Medulla oblongata (tissue), 1 donor: ENCODE data around the gene SKOR2.
"Not testable (repeated sequence)": the region's sequence is repeated elsewhere in the genome, so short reads cannot be mapped to it uniquely, and the experiment has no call there.

Source experiments
- DNase-seq: peaks from one replicate; pipeline ENCODE4 v3.0.0-alpha.2; 2015; ENCODE audit errors: extremely low spot score

SKOR2 gene

GRCh38 chr18:47191961-47192360, 59.5 kb downstream of the SKOR2 start:
- no peak for DNase-seq

- DNase-seq: no peak
Observed at GRCh38 chr18:47187721-47188120, 63.7 kb downstream of the SKOR2 start.

DNA sequence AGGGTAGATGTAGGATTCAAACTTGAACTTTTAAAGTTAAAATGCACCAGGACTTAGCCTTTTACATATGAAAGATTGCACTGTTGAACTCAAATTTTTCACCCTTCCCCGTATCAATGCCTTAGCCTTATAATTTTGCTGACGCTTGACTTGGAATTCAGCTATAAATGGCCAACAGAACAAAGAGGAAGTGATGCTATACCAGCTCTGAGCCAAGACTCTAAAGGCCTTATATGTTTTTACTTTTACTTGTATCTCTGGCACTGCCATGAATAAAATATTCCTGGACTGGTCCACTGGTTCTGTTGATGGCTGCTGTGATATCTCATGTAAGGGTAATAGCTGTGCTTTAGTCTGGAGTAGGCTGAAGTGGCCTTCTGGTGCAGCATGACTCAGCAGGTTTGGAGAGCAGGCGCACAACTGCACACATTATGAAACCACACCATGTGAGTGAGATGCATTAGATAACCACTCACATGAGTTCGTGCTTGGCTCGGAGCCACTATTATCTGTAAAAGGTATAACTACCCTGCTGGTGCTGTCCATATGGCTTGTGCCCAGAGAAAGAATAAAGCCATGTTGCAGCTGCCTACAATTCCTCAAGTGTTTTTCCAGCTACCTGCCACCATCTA, 66.9 kb downstream of the SKOR2 start:
- no peak for DNase-seq

DNA sequence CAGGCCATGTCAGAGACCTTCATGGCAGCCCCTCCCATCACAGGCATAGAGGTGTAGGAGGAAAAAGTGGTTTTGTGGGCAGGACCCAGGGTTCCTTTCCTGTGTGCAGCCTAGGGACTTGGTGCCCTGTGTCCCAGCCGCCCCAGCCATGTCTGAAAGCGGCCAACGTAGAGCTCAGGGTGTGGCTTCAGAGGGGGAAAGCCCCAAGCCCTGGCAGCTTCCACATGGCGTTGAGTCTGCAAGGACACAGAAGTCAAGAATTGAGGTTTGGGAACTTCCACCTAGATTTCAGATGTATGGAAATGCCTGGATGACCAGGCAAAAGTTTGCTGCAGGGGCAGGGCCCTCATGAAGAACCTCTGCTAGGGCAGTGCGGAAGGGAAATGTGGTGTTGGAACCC, 69.3 kb downstream of the SKOR2 start:
- DNase-seq: not testable (repeated sequence)

DNA sequence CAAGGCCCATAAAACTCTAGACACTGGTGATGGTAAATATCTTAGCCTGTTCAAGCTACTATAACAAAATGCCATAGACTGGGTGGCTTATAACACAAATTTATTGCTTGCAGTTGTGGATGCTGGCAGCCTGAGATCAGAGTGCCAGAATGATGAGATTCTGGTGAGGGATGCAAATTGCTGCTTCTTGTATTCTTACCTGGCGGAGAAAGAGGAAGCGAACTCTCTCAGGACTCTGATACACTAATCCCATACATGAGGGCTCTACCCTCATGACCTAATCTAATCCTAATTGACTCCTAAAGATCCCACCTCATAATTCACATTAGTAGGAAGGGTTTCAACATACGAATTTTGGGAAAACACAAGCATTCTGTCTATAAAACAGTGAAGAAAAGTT, 70.7 kb downstream of the SKOR2 start:
- DNase-seq: no peak

DNA sequence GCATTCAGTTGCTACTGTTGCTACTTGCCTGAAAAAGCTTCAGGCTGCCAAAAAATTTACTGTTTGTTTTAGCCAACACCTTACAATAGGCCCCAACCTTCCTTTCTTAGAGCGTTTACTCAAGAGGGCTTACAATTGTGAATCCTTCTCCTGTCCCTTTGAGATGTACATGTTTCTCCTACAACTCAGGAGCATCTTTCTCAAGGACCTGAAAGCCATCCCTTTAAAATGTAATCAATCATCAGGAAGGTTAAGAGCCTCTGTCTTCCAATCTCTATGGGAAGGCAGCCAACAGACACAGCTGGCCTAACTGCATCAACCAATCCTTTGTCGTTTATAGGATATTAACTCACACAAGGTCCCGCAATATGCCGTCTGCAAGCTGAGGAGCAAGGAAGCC, 71.9 kb downstream of the SKOR2 start:
- DNase-seq: peak; percentile 4

DNA sequence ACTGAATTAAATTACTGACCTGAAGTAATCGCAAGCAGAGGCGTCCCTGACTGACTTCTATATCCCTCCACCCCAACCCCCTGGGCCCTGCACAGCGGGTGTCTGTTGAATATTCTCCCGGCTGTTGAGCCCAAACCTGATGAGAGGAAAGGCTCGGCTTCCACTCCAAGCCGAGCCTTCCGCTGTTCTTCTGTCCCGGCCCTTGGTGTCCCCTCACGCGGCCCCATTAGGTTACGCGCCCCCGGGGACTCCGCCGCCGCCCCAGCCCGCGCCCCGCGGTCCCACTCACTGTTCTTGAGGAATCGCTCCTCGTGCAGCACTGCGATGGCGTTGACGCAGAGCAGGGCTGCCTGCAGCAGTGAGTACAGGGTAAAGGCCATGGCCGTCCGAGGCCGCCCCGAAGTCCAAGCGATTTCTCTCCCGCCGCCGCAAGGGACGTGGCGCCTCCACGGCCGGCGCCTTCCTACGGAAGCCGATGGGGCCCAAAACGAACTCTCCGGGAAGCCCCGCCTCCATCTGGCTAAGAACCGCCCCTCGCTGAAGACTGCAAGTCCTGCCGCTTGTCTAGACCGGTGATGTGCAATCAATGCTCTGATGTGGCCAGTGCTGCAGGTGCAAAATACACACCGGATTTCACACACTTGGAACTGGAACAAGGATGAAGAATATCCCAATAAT, 75.4 kb downstream of the SKOR2 start, which contains the start of gene IER3IP1:
TSS of gene IER3IP1 (minus strand) at position 467 of the 678 bp plus-strand sequence. CDS start at position 380, 87 bp downstream.
- DNase-seq: peak; percentile 93

DNA sequence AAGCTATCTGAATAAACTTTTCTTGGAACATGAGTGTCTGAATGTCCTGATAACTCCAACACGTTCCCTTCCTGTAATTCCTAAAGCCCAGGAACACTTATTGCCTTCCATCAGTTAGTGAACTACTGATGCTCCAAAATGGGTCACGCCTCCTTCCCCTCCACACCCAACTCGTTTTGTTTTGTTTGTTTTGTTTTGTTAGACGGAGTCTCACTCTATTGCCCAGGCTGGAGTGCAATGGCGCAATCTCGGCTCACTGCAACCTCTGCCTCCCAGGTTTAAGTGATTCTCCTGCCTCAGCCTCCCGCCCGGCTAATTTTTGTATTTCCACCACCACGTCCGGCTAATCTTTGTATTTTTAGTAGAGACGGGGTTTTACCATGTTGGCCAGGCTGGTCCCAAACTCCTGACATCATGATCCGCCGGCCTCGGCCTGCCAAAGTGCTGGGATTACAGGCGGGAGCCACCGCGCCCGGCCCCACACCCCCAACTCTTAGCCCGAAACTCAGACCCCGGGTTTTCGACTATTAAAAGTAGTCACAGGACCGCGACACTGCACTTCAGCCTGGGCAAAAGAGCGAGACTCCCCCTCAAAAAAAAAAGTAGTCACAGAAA, 76.1 kb downstream of the SKOR2 start:
- no peak for DNase-seq

DNA sequence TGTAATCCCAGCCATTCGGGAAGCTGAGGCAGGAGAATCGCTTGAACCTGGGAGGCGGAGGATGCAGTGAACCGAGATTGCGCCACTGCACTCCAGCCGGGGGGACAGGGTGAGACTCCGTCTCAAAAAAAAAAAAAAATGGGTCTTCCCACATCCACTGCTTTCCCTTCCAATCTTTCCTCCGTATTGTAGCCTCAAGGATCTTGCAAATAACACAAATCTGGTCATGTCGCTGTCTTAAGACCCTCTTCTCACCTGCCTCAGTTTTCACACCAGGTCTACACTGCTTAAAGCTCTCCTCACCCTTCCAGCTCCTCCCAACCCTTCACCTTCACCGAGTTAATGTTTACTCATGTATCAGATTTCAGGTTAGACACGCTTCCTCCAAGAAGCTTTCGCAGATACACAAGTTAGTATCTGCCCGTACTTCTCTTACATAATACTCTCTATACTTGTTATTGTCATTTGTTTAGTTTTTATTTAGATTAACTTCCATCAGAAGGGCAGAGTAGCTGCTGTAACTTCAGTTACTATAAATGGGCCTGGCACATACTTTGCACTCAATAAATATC, 76.8 kb downstream of the SKOR2 start:
- no peak for DNase-seq

- DNase-seq: no peak
Observed at GRCh38 chr18:47172476-47172875, 79.0 kb downstream of the SKOR2 start.

DNA sequence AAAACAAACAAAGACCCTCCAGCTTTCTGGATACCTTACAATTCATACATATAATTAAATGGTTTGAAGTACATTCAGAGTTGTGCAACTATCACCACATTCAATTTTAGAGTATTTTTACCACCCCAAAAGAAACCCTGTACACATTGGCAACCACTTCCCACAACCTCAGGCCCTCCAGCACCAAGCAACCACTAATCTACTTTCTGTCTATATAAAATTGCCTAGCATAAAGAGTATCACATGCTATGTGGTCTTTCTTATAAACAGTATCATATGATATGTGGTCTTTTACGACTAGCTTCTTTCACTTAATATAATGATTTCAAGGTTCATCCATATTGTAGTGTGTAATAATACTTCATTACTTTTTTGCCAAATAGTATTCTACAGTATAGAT, 82.5 kb downstream of the SKOR2 start:
- DNase-seq: no peak

GRCh38 chr18:47168509-47168908, 83.0 kb downstream of the SKOR2 start:
- DNase-seq: no peak

GRCh38 chr18:47166294-47166693, 85.2 kb downstream of the SKOR2 start:
- DNase-seq: no peak

GRCh38 chr18:47163241-47163640, 88.2 kb downstream of the SKOR2 start:
- DNase-seq: no peak

DNA sequence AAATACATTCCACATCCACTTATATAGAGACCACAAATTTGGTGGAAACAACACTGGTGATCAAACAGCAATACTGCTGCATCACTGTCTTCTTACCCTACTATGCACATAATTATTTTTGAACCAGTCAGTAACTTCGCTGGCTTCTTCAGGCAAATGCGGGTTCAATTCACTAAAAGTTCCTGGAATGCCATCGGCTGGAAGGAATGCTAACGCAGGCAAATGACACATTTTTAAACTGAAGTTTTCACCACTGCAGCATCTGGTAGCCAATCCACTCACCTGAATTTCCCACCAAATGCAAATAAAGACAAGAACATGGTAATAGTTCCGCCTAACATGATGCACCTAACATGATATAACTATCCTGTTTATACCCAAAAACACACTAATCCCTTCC, 91.2 kb downstream of the SKOR2 start:
- DNase-seq: no peak

DNA sequence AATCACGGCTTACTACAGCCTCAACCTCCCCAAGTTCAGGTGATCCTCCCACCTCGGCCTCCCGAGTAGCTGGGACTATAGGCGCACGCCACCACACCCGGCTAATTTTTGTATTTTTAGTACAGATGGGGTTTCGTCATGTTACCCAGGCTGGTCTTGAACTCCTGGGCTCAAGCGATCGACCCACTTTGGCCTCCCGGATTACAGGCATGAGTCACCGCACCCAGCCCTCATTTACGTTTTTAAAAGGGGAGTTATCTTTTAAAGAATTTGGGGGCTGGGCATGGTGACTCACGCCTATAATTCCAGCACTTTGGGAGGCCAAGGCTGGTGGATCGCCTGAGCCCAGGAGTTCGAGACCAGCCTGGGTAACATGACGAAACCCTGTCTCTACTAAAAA, 93.1 kb downstream of the SKOR2 start:
- not testable (repeated sequence) for DNase-seq
